Bronchial epithelial cell (primary cell): ENCODE results near the gene GNL3L. TPM values are rescaled to one million over a fixed set of nuclear protein-coding genes. Genes with fewer than 3 reads are reported as not detected.
"Not testable (repeated sequence)": the region's sequence is repeated elsewhere in the genome, so short reads cannot be mapped to it uniquely, and the experiment has no call there.

Experiments
- DNase-seq: peaks from one replicate; pipeline ENCODE4 v3.0.0-alpha.2; 2010; ENCODE audit warnings: low read depth
- FAIRE-seq: peaks from 2 replicates; lab custom pipeline; 2011; peaks lifted over from hg19 to GRCh38; lab: Jason Lieb, UNC
- H3K27me3 ChIP-seq: 2 replicates; pipeline ENCODE4 v1.5.1; 2011; ENCODE audit warnings: low read length; ENCODE audit not compliant: control insufficient read depth, insufficient read depth
- H3K36me3 ChIP-seq: 2 replicates; pipeline ENCODE4 v1.5.1; 2011; ENCODE audit warnings: low read length; ENCODE audit not compliant: control insufficient read depth, insufficient read depth
- H3K4me3 ChIP-seq: 2 replicates; pipeline ENCODE4 v1.5.1; 2011; ENCODE audit warnings: mild to moderate bottlenecking, low read depth, low read length, control low read depth
- CTCF ChIP-seq: IDR thresholded peaks from 2 replicates; pipeline ENCODE4 v1.5.1; 2011; ENCODE audit warnings: mild to moderate bottlenecking, moderate library complexity, low read length, control low read depth, inconsistent platforms; ENCODE audit not compliant: insufficient read depth, severe bottlenecking
- total RNA-seq: library from RNA; depleted of rRNA; stranded (reverse); fragments of >200 nt; gene quantifications from 2 replicates; pipeline ENCODE4 v1.2.1, GENCODE V29; 2014

Gene GNL3L
- total RNA-seq, 1 donor from 2014 or later, result 26.9 TPM

DNA sequence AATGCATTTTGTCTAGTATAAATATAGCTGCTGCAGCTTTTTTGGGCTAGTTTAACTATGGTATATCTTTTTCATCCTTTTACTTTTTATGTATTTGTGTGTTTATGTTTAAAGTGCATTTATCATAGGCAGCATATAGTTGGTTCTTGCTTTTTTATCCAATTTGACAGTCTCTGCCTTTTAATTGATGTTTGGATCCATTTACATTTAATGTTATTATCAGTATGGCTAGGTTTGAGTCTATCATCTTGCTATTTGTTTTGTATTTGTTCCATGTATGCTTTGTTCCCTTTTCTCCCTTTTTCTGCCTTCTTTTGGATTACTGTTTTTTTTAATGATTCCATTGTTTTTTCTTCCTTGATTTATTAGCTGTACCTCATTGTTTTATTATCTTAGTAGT is 40.3 kb downstream of the GNL3L start:
- H3K36me3 ChIP-seq, result no peaks in the 10 kb centered on the region
- no peak for DNase-seq
- no peak for TF ChIP-seq CTCF
- no peaks in the 10 kb centered on the region for H3K27me3 ChIP-seq
- no peak for FAIRE-seq
- no peak overlapping the region for H3K4me3 ChIP-seq

- H3K36me3 ChIP-seq, FAIRE-seq, H3K27me3 ChIP-seq, H3K4me3 ChIP-seq, DNase-seq: not testable (repeated sequence)
These were observed 42.6 kb downstream of the GNL3L start for GRCh38 chrX:54572641-54573040.

DNA sequence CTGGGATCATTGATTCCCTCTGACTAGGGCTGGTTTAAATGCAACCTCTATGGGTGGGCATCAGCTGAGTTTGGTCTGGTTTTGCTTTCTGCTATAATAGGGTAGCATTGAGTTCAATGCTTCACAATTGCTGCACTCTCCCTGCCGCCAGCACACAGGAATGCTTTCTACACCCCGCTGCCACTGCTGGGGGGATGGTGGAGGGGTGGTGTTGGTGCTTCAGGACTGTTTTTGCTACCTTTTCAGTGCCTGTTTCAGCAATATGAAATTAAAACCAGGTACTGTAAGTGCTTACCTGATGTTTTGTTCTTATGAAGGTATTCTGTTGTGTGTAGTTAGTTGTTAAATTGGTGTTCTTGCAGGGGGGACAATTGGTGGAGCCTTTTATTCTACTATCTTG is 67.7 kb downstream of the GNL3L start:
- Histone ChIP-seq H3K27me3 (no peaks in the 10 kb centered on the region), H3K36me3 (no peaks in the 10 kb centered on the region), H3K4me3 (no peak overlapping the region)
- DNase-seq, result no peak
- FAIRE-seq, result no peak
- TF ChIP-seq CTCF, result no peak

GRCh38 chrX:54602563-54602962 is 72.5 kb downstream of the GNL3L start:
- no peak for FAIRE-seq
- TF ChIP-seq CTCF, result no peak

More at GRCh38 chrX:54602563-54602962, 72.5 kb downstream of the GNL3L start:
- DNase-seq, result no peak
- H3K36me3 ChIP-seq, result no peaks in the 10 kb centered on the region
- H3K27me3 ChIP-seq, result no peaks in the 10 kb centered on the region
- no peak overlapping the region for H3K4me3 ChIP-seq

Other genes with a start within 250 kb of the GNL3L start
- gene WNK3, start 172.2 kb upstream of the GNL3L start, total RNA-seq, result 0.26 and 0.51 TPM in 2 replicates
- gene TSR2, start 89.8 kb upstream of the GNL3L start, total RNA-seq, result 12.4 and 17.7 TPM in 2 replicates
- 1.1 and 1.7 TPM in 2 replicates for gene FGD1, start 34.0 kb upstream of the GNL3L start, total RNA-seq